Measurements from ENCODE around the gene ZNHIT2.

ZNHIT2 gene

GRCh38 chr11:65071907-65072630 lies 45.4 kb downstream of the ZNHIT2 start:
- no peaks in the 10 kb centered on the region for H3K27me3 ChIP-seq (ENCODE audit: control insufficient read depth, insufficient read depth, low read length)
- H3K9me3 ChIP-seq (ENCODE audit: control insufficient read depth, insufficient read depth, low read length): no peaks in the 10 kb centered on the region
- H3K9ac ChIP-seq (ENCODE audit: low read depth, low read length): no peak overlapping the region
- H3K4me3 ChIP-seq (ENCODE audit: low read depth, low read length): no peak overlapping the region
- peaks cover under 1% of the 10 kb centered on the region for H3K4me1 ChIP-seq (ENCODE audit: control insufficient read depth, insufficient read depth, low read length)
- H3K36me3 ChIP-seq (ENCODE audit: control insufficient read depth, insufficient read depth, low read length): peaks cover 13% of the 10 kb centered on the region

- no peak overlapping the region for H3K4me3 ChIP-seq (ENCODE audit: low read depth, low read length)
These were observed 48.3 kb downstream of the ZNHIT2 start for GRCh38 chr11:65069217-65069616.

GRCh38 chr11:65067446-65067845 lies 50.1 kb downstream of the ZNHIT2 start:
- Histone ChIP-seq H3K4me3 (ENCODE audit: low read depth, low read length) (no peak overlapping the region), H3K4me1 (ENCODE audit: control insufficient read depth, insufficient read depth, low read length) (peaks cover 7% of the 10 kb centered on the region), H3K9me3 (ENCODE audit: control insufficient read depth, insufficient read depth, low read length) (no peaks in the 10 kb centered on the region), H3K36me3 (ENCODE audit: control insufficient read depth, insufficient read depth, low read length) (no peaks in the 10 kb centered on the region), H3K27me3 (ENCODE audit: control insufficient read depth, insufficient read depth, low read length) (no peaks in the 10 kb centered on the region), H3K9ac (ENCODE audit: low read depth, low read length) (no peak overlapping the region)

More at GRCh38 chr11:65069217-65069616, 48.3 kb downstream of the ZNHIT2 start:
- no peaks in the 10 kb centered on the region for H3K27me3 ChIP-seq (ENCODE audit: control insufficient read depth, insufficient read depth, low read length)
- H3K9me3 ChIP-seq (ENCODE audit: control insufficient read depth, insufficient read depth, low read length): no peaks in the 10 kb centered on the region
- no peak overlapping the region for H3K9ac ChIP-seq (ENCODE audit: low read depth, low read length)
- H3K4me1 ChIP-seq (ENCODE audit: control insufficient read depth, insufficient read depth, low read length): peaks cover 7% of the 10 kb centered on the region
- H3K36me3 ChIP-seq (ENCODE audit: control insufficient read depth, insufficient read depth, low read length): no peaks in the 10 kb centered on the region

GRCh38 chr11:65066805-65067291 lies 50.7 kb downstream of the ZNHIT2 start:
- Histone ChIP-seq H3K27me3 (ENCODE audit: control insufficient read depth, insufficient read depth, low read length) (no peaks in the 10 kb centered on the region), H3K4me3 (ENCODE audit: low read depth, low read length) (peak overlapping the region; percentile 13), H3K9me3 (ENCODE audit: control insufficient read depth, insufficient read depth, low read length) (no peaks in the 10 kb centered on the region), H3K4me1 (ENCODE audit: control insufficient read depth, insufficient read depth, low read length) (peaks cover 7% of the 10 kb centered on the region), H3K9ac (ENCODE audit: low read depth, low read length) (peak overlapping the region; percentile 60), H3K36me3 (ENCODE audit: control insufficient read depth, insufficient read depth, low read length) (no peaks in the 10 kb centered on the region)

Measured in iPS-15b (cell line).